B cell (primary cell): Measurements from ENCODE around the gene ANKRD40CL. TPM values are rescaled to one million over a fixed set of nuclear protein-coding genes. Genes with fewer than 3 reads are reported as not detected.

ENCODE experiments used
- ATAC-seq: fragments of 200-7000 bp; cut with Tn5 transposase; one replicate; pipeline ENCODE4 v1.10.0; 2021; ENCODE audit warnings: low read depth, mild to moderate bottlenecking, moderate number of reproducible peaks, moderate library complexity
- CTCF ChIA-PET: fragments of 350-600 bp; sonication (Branson Sonifier 250); formaldehyde crosslinking; loops from one replicate; lab custom pipeline; 2021; ENCODE audit warnings: antibody characterized with exemption, inconsistent platforms; lab: Charles Lee
- POLR2A ChIA-PET: fragments of 350-600 bp; sonication (Branson Sonifier 250); formaldehyde crosslinking; loops from one replicate; lab custom pipeline; 2021; ENCODE audit warnings: antibody characterized with exemption; lab: Charles Lee
- DNase-seq: peaks from one replicate; pipeline ENCODE4 v3.0.0; 2013
- H2AFZ ChIP-seq: 2 replicates; pipeline ENCODE4 v1.6.1; 2012; ENCODE audit warnings: mild to moderate bottlenecking, low read depth, low read length; ENCODE audit not compliant: insufficient read depth, poor library complexity, severe bottlenecking
- H3K27ac ChIP-seq, 2 donors: 1 replicate in 1 of 2; 2 replicates in 1 of 2; pipeline ENCODE4 v1.5.1; 2012 to 2013; ENCODE audit warnings: low read length in 2 of 2, mild to moderate bottlenecking in 2 of 2, moderate library complexity in 1 of 2
- H3K27me3 ChIP-seq, 4 experiments: fragments of 200-600 bp in 1 of 4; sonication (generic) in 1 of 4; replicated peaks in 1 of 4; 1 replicate in 2 of 4; 2 replicates in 2 of 4; pipeline versions ENCODE4 v1.6.1 to v1.7.0; 2013 to 2016; ENCODE audit warnings: low read length in 3 of 4, mild to moderate bottlenecking in 2 of 4, mixed read lengths in 1 of 4, moderate library complexity in 1 of 4; ENCODE audit not compliant: insufficient read depth in 4 of 4, control insufficient read depth in 3 of 4; ENCODE audit errors: control extremely low read depth in 1 of 4
- H3K36me3 ChIP-seq, 2 experiments: replicated peaks in 1 of 2; 1 replicate in 1 of 2; 2 replicates in 1 of 2; pipeline versions ENCODE4 v1.6.1 to v1.7.1; 2013; ENCODE audit warnings: low read length in 1 of 2; ENCODE audit not compliant: insufficient read depth in 2 of 2, control insufficient read depth in 1 of 2; ENCODE audit errors: control extremely low read depth in 1 of 2, extremely low read depth in 1 of 2
- H3K4me1 ChIP-seq, 2 donors: fragments of 200-600 bp in 1 of 2; sonication (generic) in 1 of 2; 1 replicate in 1 of 2; 2 replicates in 1 of 2; pipeline versions ENCODE4 v1.5.1 to v1.6.1; 2013 to 2017; ENCODE audit warnings: low read length in 2 of 2; ENCODE audit not compliant: control insufficient read depth in 2 of 2, insufficient read depth in 2 of 2
- H3K4me2 ChIP-seq: replicated peaks from 2 replicates; pipeline ENCODE3; 2012; ENCODE audit warnings: mild to moderate bottlenecking, low read depth, low read length; ENCODE audit not compliant: poor library complexity, severe bottlenecking
- H3K4me3 ChIP-seq, 5 experiments: fragments of 200-600 bp in 1 of 5; sonication (generic) in 1 of 5; 1 replicate in 3 of 5; 2 replicates in 2 of 5; pipeline versions ENCODE4 v1.5.1 to v1.7.0; 2011 to 2016; ENCODE audit warnings: low read length in 4 of 5, mild to moderate bottlenecking in 4 of 5, low read depth in 2 of 5, control low read depth in 1 of 5, moderate library complexity in 1 of 5; ENCODE audit not compliant: insufficient read depth in 1 of 5; ENCODE audit errors: control extremely low read depth in 1 of 5, extremely low read depth in 1 of 5
- H3K79me2 ChIP-seq: fragments of 200-600 bp; sonication (generic); one replicate; pipeline ENCODE4 v1.6.0; 2016; ENCODE audit warnings: low read length; ENCODE audit not compliant: control insufficient read depth, insufficient read depth
- H3K9ac ChIP-seq: fragments of 200-600 bp; sonication (generic); 2 replicates; pipeline ENCODE4 v1.6.1; 2017; ENCODE audit warnings: mild to moderate bottlenecking, low read length, moderate library complexity
- H3K9me3 ChIP-seq, 3 donors: one replicate each; pipeline versions ENCODE4 v1.6.1 to v1.7.1; 2013; ENCODE audit warnings: low read length in 2 of 3; ENCODE audit not compliant: control insufficient read depth in 2 of 3, insufficient read depth in 1 of 3; ENCODE audit errors: control extremely low read depth in 1 of 3
- H4K20me1 ChIP-seq: 2 replicates; pipeline ENCODE4 v1.6.0; 2012; ENCODE audit warnings: mild to moderate bottlenecking, low read length; ENCODE audit not compliant: insufficient read depth, control insufficient read depth, poor library complexity, severe bottlenecking
- H3K27ac Mint-ChIP-seq: one replicate; pipeline ENCODE4 v1.8.0; 2021; ENCODE audit warnings: mixed read lengths
- H3K27me3 Mint-ChIP-seq: one replicate; pipeline ENCODE4 v1.8.0; 2021; ENCODE audit warnings: mixed read lengths
- H3K4me1 Mint-ChIP-seq: one replicate; pipeline ENCODE4 v1.8.0; 2021; ENCODE audit warnings: mixed read lengths
- H3K4me3 Mint-ChIP-seq: one replicate; pipeline ENCODE4 v1.8.0; 2021; ENCODE audit warnings: mixed read lengths
- H3K9me3 Mint-ChIP-seq: one replicate; pipeline ENCODE4 v1.8.0; 2022; ENCODE audit warnings: mixed read lengths; ENCODE audit not compliant: insufficient read depth
- EZH2 ChIP-seq: IDR thresholded peaks from 2 replicates; pipeline ENCODE4 v1.6.1; 2012; ENCODE audit warnings: borderline replicate concordance, low read depth, mild to moderate bottlenecking, moderate library complexity, low read length; ENCODE audit not compliant: insufficient read depth, poor library complexity, severe bottlenecking
- WGBS: methylation state at CpG from one replicate; pipeline ENCODE4 v1.1.5; 2013; ENCODE audit warnings: missing lambda C conversion rate; ENCODE audit not compliant: insufficient coverage; 5-methylcytosine and 5-hydroxymethylcytosine counted together
- intact Hi-C: fragments of 100-400 bp; cut with micrococcal nuclease; formaldehyde crosslinking; loops from one replicate; pipeline ENCODE4 v1.10.0; 2022
- polyA plus RNA-seq: library from polyadenylated mRNA; depleted of rRNA; stranded (reverse); fragments of >200 nt; gene quantifications from 2 replicates; pipeline ENCODE4 v1.2.3, GENCODE V29; 2012
- total RNA-seq, 2 donors: library from RNA; stranded (reverse); fragments of 120-200 nt in 1 of 2; gene quantifications; 1 replicate in 1 of 2; 2 replicates in 1 of 2; pipeline versions ENCODE4 v1.2.3 to v1.2.4, GENCODE V29; 2013 to 2022
- TF ChIP-seq, protein P1 (sequence below): fragments of 200-600 bp; IDR thresholded peaks from one replicate; pipeline ENCODE4 v1.8.0; 2022; ENCODE audit warnings: antibody characterized with exemption, mild to moderate bottlenecking

The ANKRD40CL gene
- total and polyA plus RNA-seq, 2 donors (not counting 1 experiment from before 2014, with no cell fraction given), result not detected

DNA sequence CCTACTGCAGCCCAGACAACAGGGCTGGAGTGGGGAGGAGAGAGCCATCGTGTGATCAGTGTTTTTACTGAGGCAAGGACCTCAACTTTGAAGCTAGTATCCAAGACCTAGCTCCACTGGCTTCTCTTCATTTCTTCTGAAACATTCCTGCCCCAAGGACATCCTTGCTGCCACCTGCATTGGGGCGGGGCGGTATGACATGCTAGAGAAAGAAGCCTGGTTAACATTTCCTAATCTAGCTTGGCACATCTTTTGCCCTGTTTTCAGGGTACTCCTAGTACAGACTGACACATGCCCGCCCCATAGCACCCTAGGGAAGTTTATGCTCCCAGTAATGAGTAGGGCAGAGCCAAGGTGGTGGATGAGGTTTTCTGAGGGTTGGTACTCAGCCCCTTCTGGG is 17.8 kb upstream of the ANKRD40CL start:
- ChIA-PET POLR2A (no interaction called here), CTCF (interaction anchor here (1.1 to 1.9 kb wide), 6 partner anchors 8 to 170 kb away, joined by 3 to 6 read pairs (median 3); no protein-coding TSS in a partner anchor)
- peaks cover 7% of the 10 kb centered on the region for H3K4me1 Mint-ChIP-seq
- Histone ChIP-seq H3K4me1 (peaks cover 0 to 5% of the 10 kb centered on the region in 2 donors), H3K79me2 (no peaks in the 10 kb centered on the region), H3K9ac (no peak overlapping the region), H3K4me2 (no peak overlapping the region), H4K20me1 (no peaks in the 10 kb centered on the region), H3K4me3 (no peak overlapping the region), H3K27me3 (peaks cover 0 to 3% (median 1%) of the 10 kb centered on the region in 4 experiments), H3K36me3 (no peaks in the 10 kb centered on the region), H3K27ac (no peak overlapping the region), H2AFZ (no peak overlapping the region), H3K9me3 (peaks cover 0 to 3% (median 0%) of the 10 kb centered on the region in 3 donors)
- intact Hi-C loops, result no loop called here
- H3K27ac Mint-ChIP-seq, result no peak overlapping the region
- ATAC-seq, result no peak
- no peak for DNase-seq
- H3K4me3 Mint-ChIP-seq, result no peak overlapping the region
- TF ChIP-seq EZH2, result no peak
- TF ChIP-seq, protein P1, sequence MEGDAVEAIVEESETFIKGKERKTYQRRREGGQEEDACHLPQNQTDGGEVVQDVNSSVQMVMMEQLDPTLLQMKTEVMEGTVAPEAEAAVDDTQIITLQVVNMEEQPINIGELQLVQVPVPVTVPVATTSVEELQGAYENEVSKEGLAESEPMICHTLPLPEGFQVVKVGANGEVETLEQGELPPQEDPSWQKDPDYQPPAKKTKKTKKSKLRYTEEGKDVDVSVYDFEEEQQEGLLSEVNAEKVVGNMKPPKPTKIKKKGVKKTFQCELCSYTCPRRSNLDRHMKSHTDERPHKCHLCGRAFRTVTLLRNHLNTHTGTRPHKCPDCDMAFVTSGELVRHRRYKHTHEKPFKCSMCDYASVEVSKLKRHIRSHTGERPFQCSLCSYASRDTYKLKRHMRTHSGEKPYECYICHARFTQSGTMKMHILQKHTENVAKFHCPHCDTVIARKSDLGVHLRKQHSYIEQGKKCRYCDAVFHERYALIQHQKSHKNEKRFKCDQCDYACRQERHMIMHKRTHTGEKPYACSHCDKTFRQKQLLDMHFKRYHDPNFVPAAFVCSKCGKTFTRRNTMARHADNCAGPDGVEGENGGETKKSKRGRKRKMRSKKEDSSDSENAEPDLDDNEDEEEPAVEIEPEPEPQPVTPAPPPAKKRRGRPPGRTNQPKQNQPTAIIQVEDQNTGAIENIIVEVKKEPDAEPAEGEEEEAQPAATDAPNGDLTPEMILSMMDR, result no peak
- H3K9me3 Mint-ChIP-seq, result no peaks in the 10 kb centered on the region
- peaks cover 16% of the 10 kb centered on the region for H3K27me3 Mint-ChIP-seq
- no CpG with 5 or more reads among the region's 4 CpGs for WGBS

- no peak overlapping the region for H2AFZ ChIP-seq
Measured at GRCh38 chr17:50783905-50784304, 16.6 kb upstream of the ANKRD40CL start.

More at GRCh38 chr17:50783905-50784304, 16.6 kb upstream of the ANKRD40CL start:
- Histone ChIP-seq H3K36me3 (no peaks in the 10 kb centered on the region), H3K27me3 (peaks cover 0 to 3% (median 1%) of the 10 kb centered on the region in 4 experiments), H4K20me1 (no peaks in the 10 kb centered on the region), H3K4me2 (no peak overlapping the region), H3K79me2 (no peaks in the 10 kb centered on the region), H3K27ac (no peak overlapping the region), H3K9ac (no peak overlapping the region), H3K4me3 (no peak overlapping the region), H3K9me3 (peaks cover 0 to 3% (median 0%) of the 10 kb centered on the region in 3 donors), H3K4me1 (peaks cover 0 to 5% of the 10 kb centered on the region in 2 donors)
- POLR2A ChIA-PET, result no interaction called here
- no peak for TF ChIP-seq EZH2
- TF ChIP-seq, protein P1, result no peak
- DNase-seq (no peak), ATAC-seq (no peak)
- Mint-ChIP-seq H3K4me1 (peaks cover 7% of the 10 kb centered on the region), H3K27me3 (peaks cover 16% of the 10 kb centered on the region), H3K9me3 (no peaks in the 10 kb centered on the region), H3K4me3 (no peak overlapping the region), H3K27ac (no peak overlapping the region)
- WGBS, result no CpG with 5 or more reads among the region's 2 CpGs
- CTCF ChIA-PET, result interaction anchor here (0.7 to 2.1 kb wide), 15 partner anchors 16 to 273 kb away, joined by 3 to 13 read pairs (median 4); no protein-coding TSS in a partner anchor
- intact Hi-C loops, result loop anchor here (1.0 kb wide), 1 partner anchor 172 kb away; no protein-coding TSS in a partner anchor
